Measurements from ENCODE around the gene NFIX. TPM values are rescaled to one million over a fixed set of nuclear protein-coding genes. Genes with fewer than 3 reads are reported as not detected.

Gene NFIX
- total RNA-seq, 1 donor: 114 TPM

DNA sequence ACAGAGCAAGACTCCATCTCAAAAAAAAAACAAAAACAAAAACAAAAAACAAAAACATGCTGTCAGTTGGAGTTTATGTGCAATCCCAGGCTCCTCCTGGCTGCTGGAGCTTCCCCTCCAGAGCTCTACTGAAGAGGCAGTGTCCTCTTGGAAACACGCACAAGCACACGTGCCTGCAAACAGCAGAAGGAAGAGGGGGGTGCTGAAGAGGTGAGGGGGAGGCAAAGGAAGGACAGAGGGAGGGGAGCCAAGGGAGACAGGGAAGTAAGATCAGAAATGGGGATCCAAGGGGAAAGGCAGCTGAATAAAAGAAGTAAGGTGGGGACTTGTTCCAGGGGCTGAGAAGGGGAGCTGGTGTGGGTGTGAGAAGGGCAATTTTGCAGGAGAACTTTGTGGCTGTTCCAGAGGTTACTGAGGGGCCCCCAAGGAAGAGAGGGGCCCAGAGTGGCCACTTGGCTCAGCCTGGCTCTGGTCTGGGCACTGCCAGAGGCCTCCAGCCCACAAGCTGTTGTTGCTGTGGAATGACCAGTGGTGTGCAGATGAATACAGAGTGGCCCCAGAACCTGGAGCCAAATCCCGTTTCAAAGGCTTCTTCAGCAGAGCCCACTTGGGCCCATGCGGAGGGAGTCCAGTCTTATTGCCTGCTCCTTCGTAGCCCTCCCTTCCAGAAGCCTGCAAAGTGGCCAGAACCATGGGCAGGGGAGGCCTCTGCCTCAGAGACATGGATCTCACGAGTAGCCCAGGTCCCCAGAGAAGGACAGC is 73.0 kb downstream of the NFIX start:
- Histone ChIP-seq H3K9me3 (ENCODE audit: low read depth, low read length) (no peaks in the 10 kb centered on the region), H3K27me3 (ENCODE audit: insufficient read depth, low read length) (no peaks in the 10 kb centered on the region), H3K4me2 (ENCODE audit: insufficient read depth, low read length) (no peak overlapping the region), H3K4me3 (ENCODE audit: insufficient read depth, low read length) (no peak overlapping the region), H3K4me1 (ENCODE audit: insufficient read depth, low read length) (peaks cover 6% of the 10 kb centered on the region), H3K79me2 (ENCODE audit: insufficient read depth, low read length) (peaks cover 94% of the 10 kb centered on the region), H3K27ac (ENCODE audit: low read depth, low read length) (no peak overlapping the region), H3K36me3 (ENCODE audit: insufficient read depth, low read length) (peaks cover 4% of the 10 kb centered on the region), H2AFZ (ENCODE audit: low read length) (no peak overlapping the region), H4K20me1 (ENCODE audit: insufficient read depth, low read length) (peaks cover 58% of the 10 kb centered on the region)
- TF ChIP-seq, protein P1, sequence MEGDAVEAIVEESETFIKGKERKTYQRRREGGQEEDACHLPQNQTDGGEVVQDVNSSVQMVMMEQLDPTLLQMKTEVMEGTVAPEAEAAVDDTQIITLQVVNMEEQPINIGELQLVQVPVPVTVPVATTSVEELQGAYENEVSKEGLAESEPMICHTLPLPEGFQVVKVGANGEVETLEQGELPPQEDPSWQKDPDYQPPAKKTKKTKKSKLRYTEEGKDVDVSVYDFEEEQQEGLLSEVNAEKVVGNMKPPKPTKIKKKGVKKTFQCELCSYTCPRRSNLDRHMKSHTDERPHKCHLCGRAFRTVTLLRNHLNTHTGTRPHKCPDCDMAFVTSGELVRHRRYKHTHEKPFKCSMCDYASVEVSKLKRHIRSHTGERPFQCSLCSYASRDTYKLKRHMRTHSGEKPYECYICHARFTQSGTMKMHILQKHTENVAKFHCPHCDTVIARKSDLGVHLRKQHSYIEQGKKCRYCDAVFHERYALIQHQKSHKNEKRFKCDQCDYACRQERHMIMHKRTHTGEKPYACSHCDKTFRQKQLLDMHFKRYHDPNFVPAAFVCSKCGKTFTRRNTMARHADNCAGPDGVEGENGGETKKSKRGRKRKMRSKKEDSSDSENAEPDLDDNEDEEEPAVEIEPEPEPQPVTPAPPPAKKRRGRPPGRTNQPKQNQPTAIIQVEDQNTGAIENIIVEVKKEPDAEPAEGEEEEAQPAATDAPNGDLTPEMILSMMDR (IDR thresholded peaks at IDR 0.05; ENCODE audit: extremely low read depth, low read depth, low read length): no peak
- DNase-seq (ENCODE audit: insufficient read length, low spot score, missing footprints): no peak

DNA sequence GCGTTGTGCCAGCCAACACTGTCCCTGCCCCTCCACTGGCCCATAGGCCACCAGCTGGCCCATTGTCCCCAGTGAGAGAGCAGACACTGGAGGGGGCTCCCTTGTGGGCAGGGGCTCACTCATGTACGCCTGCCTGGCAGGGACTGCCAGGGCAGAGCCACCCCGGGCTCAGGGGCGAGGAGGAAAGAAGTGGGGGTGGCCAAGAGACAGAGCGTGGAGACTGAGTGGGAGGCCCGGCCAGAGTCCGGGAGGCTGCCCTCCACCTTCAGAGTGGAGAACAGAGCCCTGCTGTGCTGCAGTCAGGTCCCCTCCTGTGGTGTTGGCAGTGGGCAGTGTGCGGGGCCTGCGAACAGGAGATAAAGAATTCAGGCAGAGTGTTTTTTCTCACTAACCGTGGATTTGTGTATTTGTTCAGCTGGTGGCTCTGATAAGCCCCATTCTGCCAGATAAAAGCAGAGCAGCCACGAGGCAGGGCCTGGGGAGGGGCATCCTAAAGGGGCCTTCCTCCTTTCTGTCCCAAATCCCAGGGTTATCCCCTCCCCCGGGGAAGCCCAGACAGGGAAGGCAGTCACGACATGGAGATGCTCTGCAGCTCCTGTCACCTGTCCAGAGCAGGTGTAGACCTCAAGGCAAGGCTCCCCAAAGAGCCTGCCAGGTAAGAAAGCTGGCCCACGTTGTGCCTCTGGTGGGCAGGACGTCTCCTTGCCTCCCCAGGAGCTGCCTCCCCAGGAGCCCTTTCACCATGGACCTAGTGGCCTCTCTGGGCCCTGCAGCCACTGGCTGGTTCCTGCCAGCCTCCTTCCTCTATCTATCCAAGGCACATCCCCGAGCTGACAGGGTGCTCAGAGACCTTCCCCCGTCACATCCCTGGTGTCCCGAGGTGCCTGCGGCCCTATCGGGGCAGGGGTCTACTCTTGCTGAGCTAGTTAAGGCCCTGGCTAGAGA is 74.4 kb downstream of the NFIX start:
- H3K27ac ChIP-seq (ENCODE audit: low read depth, low read length): no peak overlapping the region
- H2AFZ ChIP-seq (ENCODE audit: low read length): no peak overlapping the region
- no peak for DNase-seq (ENCODE audit: insufficient read length, low spot score, missing footprints)
- H4K20me1 ChIP-seq (ENCODE audit: insufficient read depth, low read length): peaks cover 45% of the 10 kb centered on the region
- no peaks in the 10 kb centered on the region for H3K9me3 ChIP-seq (ENCODE audit: low read depth, low read length)
- TF ChIP-seq, protein P1 (IDR thresholded peaks at IDR 0.05; ENCODE audit: extremely low read depth, low read depth, low read length): no peak
- peaks cover 84% of the 10 kb centered on the region for H3K79me2 ChIP-seq (ENCODE audit: insufficient read depth, low read length)
- H3K36me3 ChIP-seq (ENCODE audit: insufficient read depth, low read length): peaks cover 15% of the 10 kb centered on the region
- no peak overlapping the region for H3K4me3 ChIP-seq (ENCODE audit: insufficient read depth, low read length)
- H3K4me2 ChIP-seq (ENCODE audit: insufficient read depth, low read length): no peak overlapping the region
- H3K4me1 ChIP-seq (ENCODE audit: insufficient read depth, low read length): no peaks in the 10 kb centered on the region
- no peaks in the 10 kb centered on the region for H3K27me3 ChIP-seq (ENCODE audit: insufficient read depth, low read length)

DNA sequence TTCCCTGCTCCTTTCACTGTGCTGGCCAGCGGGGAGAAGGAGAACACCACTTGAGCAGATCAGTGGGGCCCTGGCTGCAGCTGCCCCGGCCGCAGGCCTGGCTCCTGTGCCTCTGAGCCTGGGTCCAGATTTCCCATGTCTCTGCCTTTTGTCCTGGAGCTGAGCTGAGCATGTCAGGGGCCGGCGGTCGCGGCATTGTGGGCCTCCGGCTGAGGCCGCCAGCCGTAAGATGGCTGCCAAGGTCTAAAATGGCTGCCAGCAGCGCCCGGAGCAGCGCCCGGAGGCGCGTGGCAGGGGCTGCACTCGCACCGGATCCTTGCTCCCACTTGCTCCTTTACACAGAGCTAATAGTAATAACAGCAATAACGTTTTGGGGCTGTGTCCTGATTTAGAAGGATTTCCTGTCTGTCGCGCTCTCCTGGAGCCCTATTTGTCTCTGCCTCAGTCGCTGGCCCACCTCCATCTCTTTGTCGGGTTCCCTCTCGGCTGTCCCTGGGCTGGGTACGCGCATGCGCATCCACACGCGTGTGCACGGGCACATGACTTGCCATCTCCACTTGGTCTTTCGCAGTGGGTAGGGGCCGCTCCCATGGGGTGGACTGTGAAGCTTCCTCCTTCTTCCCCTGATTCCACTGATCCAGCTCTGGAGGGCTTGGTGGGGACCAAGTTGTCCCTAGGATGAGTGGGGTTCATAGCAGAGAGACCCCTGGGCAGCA is 75.3 kb downstream of the NFIX start:
- Histone ChIP-seq H3K4me2 (ENCODE audit: insufficient read depth, low read length) (no peak overlapping the region), H3K27ac (ENCODE audit: low read depth, low read length) (no peak overlapping the region), H2AFZ (ENCODE audit: low read length) (no peak overlapping the region), H3K4me3 (ENCODE audit: insufficient read depth, low read length) (no peak overlapping the region), H3K4me1 (ENCODE audit: insufficient read depth, low read length) (no peaks in the 10 kb centered on the region), H4K20me1 (ENCODE audit: insufficient read depth, low read length) (peaks cover 49% of the 10 kb centered on the region), H3K36me3 (ENCODE audit: insufficient read depth, low read length) (peaks cover 20% of the 10 kb centered on the region), H3K27me3 (ENCODE audit: insufficient read depth, low read length) (no peaks in the 10 kb centered on the region), H3K9me3 (ENCODE audit: low read depth, low read length) (no peaks in the 10 kb centered on the region), H3K79me2 (ENCODE audit: insufficient read depth, low read length) (peaks cover 75% of the 10 kb centered on the region)
- DNase-seq (ENCODE audit: insufficient read length, low spot score, missing footprints): no peak
- TF ChIP-seq, protein P1 (IDR thresholded peaks at IDR 0.05; ENCODE audit: extremely low read depth, low read depth, low read length): no peak
